Osteoblast (primary cell): ENCODE results near the gene CEACAM21. TPM values are rescaled to one million over a fixed set of nuclear protein-coding genes. Genes with fewer than 3 reads are reported as not detected.

Source experiments
- DNase-seq: peaks from one replicate; pipeline ENCODE4 v3.0.0; 2011; ENCODE audit warnings: low spot score, mixed read lengths; ENCODE audit not compliant: insufficient read length; ENCODE audit errors: missing footprints
- H2AFZ ChIP-seq: 2 replicates; pipeline ENCODE4 v1.6.0; 2011; ENCODE audit warnings: mild to moderate bottlenecking, low read length
- H3K27ac ChIP-seq: 2 replicates; pipeline ENCODE4 v1.5.1; 2011; ENCODE audit warnings: mild to moderate bottlenecking, low read depth, low read length, moderate library complexity
- H3K27me3 ChIP-seq: 2 replicates; pipeline ENCODE4 v1.6.0; 2012; ENCODE audit warnings: mild to moderate bottlenecking, control low read depth, inconsistent platforms, low read length, moderate library complexity; ENCODE audit not compliant: insufficient read depth
- H3K36me3 ChIP-seq: 2 replicates; pipeline ENCODE4 v1.5.1; 2011; ENCODE audit warnings: mild to moderate bottlenecking, low read length, control low read depth, moderate library complexity; ENCODE audit not compliant: insufficient read depth
- H3K4me1 ChIP-seq: 2 replicates; pipeline ENCODE4 v1.5.1; 2011; ENCODE audit warnings: mild to moderate bottlenecking, low read length, control low read depth, moderate library complexity; ENCODE audit not compliant: insufficient read depth
- H3K4me2 ChIP-seq: 2 replicates; pipeline ENCODE4 v1.6.0; 2011; ENCODE audit warnings: mild to moderate bottlenecking, low read length; ENCODE audit not compliant: insufficient read depth
- H3K4me3 ChIP-seq: fragments of 200-600 bp; sonication (generic); 3 replicates; pipeline ENCODE4 v1.5.1; 2012; ENCODE audit warnings: mild to moderate bottlenecking, low read length, inconsistent platforms; ENCODE audit not compliant: insufficient read depth
- H3K79me2 ChIP-seq: 2 replicates; pipeline ENCODE4 v1.6.0; 2012; ENCODE audit warnings: mild to moderate bottlenecking, low read length, control low read depth, inconsistent platforms; ENCODE audit not compliant: insufficient read depth
- H3K9me3 ChIP-seq: 2 replicates; pipeline ENCODE4 v1.5.1; 2011; ENCODE audit warnings: low read depth, low read length, control low read depth
- H4K20me1 ChIP-seq: 2 replicates; pipeline ENCODE4 v1.6.0; 2012; ENCODE audit warnings: mild to moderate bottlenecking, low read length, control low read depth; ENCODE audit not compliant: insufficient read depth
- CTCF ChIP-seq: IDR thresholded peaks from 2 replicates; pipeline ENCODE4 v1.5.1; 2011; ENCODE audit warnings: mild to moderate bottlenecking, low read depth, low read length, moderate library complexity; ENCODE audit errors: extremely low read depth
- total RNA-seq: library from RNA; depleted of rRNA; stranded (reverse); fragments of >200 nt; gene quantifications from 2 replicates; pipeline ENCODE4 v1.2.3, GENCODE V29; 2012

Gene CEACAM21
- total RNA-seq, 1 donor: not detected

GRCh38 chr19:41552558-41552957 is 23.4 kb upstream of the CEACAM21 start:
- Histone ChIP-seq H2AFZ (no peak overlapping the region), H3K36me3 (no peaks in the 10 kb centered on the region), H3K4me3 (no peak overlapping the region), H4K20me1 (no peaks in the 10 kb centered on the region), H3K4me2 (no peak overlapping the region), H3K27me3 (peaks cover 15% of the 10 kb centered on the region), H3K4me1 (no peaks in the 10 kb centered on the region), H3K79me2 (no peaks in the 10 kb centered on the region), H3K27ac (no peak overlapping the region), H3K9me3 (no peaks in the 10 kb centered on the region)
- no peak for DNase-seq
- TF ChIP-seq CTCF: no peak

GRCh38 chr19:41553804-41554203 is 22.2 kb upstream of the CEACAM21 start:
- Histone ChIP-seq H3K4me3 (no peak overlapping the region), H2AFZ (no peak overlapping the region), H3K9me3 (no peaks in the 10 kb centered on the region), H3K4me2 (no peak overlapping the region), H3K4me1 (no peaks in the 10 kb centered on the region), H3K36me3 (no peaks in the 10 kb centered on the region), H3K27me3 (peaks cover 12% of the 10 kb centered on the region), H3K79me2 (no peaks in the 10 kb centered on the region), H3K27ac (no peak overlapping the region), H4K20me1 (no peaks in the 10 kb centered on the region)
- no peak for TF ChIP-seq CTCF
- DNase-seq: no peak

- Histone ChIP-seq H3K4me3 (no peak overlapping the region), H3K4me2 (no peak overlapping the region), H4K20me1 (no peaks in the 10 kb centered on the region), H3K79me2 (no peaks in the 10 kb centered on the region), H3K4me1 (no peaks in the 10 kb centered on the region), H3K27me3 (peaks cover 12% of the 10 kb centered on the region), H3K27ac (no peak overlapping the region), H3K36me3 (no peaks in the 10 kb centered on the region), H2AFZ (no peak overlapping the region), H3K9me3 (no peaks in the 10 kb centered on the region)
- DNase-seq: no peak
- TF ChIP-seq CTCF: no peak
Measured at GRCh38 chr19:41554907-41555306, 21.1 kb upstream of the CEACAM21 start.

- Histone ChIP-seq H4K20me1 (no peaks in the 10 kb centered on the region), H3K9me3 (no peaks in the 10 kb centered on the region), H3K27ac (no peak overlapping the region), H3K4me3 (no peak overlapping the region), H3K79me2 (no peaks in the 10 kb centered on the region), H2AFZ (no peak overlapping the region), H3K27me3 (peaks cover 12% of the 10 kb centered on the region), H3K4me1 (no peaks in the 10 kb centered on the region), H3K4me2 (no peak overlapping the region), H3K36me3 (no peaks in the 10 kb centered on the region)
- no peak for TF ChIP-seq CTCF
- no peak for DNase-seq
Measured at GRCh38 chr19:41555748-41556147, 20.2 kb upstream of the CEACAM21 start.
